A549 treated with CORT108297 at 1 μM for 4 hours (cell line): Measurements from ENCODE around the gene KCNJ15. TPM values are rescaled to one million over a fixed set of nuclear protein-coding genes. Genes with fewer than 3 reads are reported as not detected.

Source experiments
- total RNA-seq: library from RNA; stranded (reverse); fragments of 200-300 nt; extraction: Qiagen RNA extraction; gene quantifications from 5 replicates; pipeline ENCODE4 v1.2.3, GENCODE V29; 2022

The KCNJ15 gene
- 0.07 to 0.43 TPM (median 0.17 TPM) in 5 replicates for total RNA-seq

DNA sequence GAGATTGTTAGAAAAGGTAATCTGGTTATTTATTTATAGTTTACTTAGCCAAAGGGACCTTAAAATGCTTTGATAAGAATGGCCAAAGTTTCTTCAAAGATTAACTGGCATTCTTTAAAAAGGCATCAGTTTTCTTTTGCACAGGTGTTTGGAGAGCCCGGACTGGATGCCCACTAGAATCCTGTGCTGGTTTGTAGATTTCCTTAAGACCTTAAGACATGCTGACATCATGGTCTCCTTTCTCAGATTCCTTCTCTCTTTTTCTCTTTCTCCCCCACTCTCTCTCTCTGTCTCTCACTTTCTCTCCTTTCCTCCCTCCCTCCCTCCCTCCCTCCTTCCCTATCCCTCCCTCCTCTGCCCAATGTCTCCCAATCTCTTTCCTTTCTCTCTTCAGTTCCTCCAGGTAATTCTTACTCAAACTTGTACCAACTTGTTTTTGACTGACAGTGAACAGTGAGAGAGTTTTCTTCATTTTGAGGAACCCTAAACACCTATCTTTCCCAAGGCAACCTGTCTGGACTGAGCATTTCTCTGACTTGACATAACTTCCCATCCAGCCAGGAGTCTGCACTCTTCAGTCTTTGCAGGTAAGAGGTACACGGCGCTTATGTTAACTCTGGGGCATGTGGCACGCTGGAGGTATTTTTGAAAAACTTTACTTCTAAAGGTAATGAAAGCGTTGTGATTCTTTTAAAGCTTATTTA, at the start of gene KCNJ15:
KCNJ15 (plus strand) TSS at position 393 of the 704 bp plus-strand sequence. CDS start 42,271 bp downstream, outside the sequence.

Other genes with a start within 250 kb of the KCNJ15 start
- gene ERG, start 241.5 kb downstream of the KCNJ15 start, total RNA-seq: not detected in 5 replicates